ENCODE data around the gene HYAL2. TPM values are rescaled to one million over a fixed set of nuclear protein-coding genes. Genes with fewer than 3 reads are reported as not detected.

Gene HYAL2
- total RNA-seq, 2 experiments from 2014 or later: 7.7 to 19.7 TPM

DNA sequence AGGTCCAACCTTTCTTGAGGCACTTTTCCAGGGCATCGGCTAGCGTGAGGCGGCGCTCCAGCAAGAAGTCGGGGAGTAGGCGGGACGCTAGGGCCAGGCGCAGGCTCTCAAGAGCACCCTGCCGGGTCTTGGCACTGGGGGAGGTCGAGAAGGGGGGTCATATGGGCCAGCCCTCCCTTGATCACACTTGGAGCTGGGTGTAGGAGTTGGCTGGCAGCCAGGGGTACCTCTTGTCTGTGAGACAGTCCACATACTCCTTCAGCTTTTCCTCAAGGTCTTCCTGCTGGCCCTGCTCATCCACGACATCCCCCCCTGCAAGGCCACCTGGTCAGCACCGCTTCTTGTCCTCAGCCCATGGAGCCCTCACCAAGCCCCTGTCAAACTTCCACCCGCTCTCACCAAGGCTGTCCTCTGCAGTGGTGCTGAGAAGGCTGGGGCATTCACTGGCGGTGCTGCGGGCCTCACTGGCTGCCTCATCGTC is 32.3 kb downstream of the HYAL2 start:
- CTCF ChIA-PET (ENCODE audit: unreplicated experiment): no interaction called here

GRCh38 chr3:50289130-50289529 is 33.4 kb downstream of the HYAL2 start:
- H2AFZ ChIP-seq (ENCODE audit: low read length): no peak overlapping the region
- no peaks in the 10 kb centered on the region for H3K9me2 ChIP-seq (ENCODE audit: insufficient read depth, low read length)
- H3K36me3 ChIP-seq (ENCODE audit: insufficient read depth, low read length): peaks cover 52% of the 10 kb centered on the region
- no peak overlapping the region for H3K27ac ChIP-seq (ENCODE audit: low read depth, low read length, poor library complexity, severe bottlenecking)
- CTCF ChIA-PET (ENCODE audit: unreplicated experiment): no interaction called here
- H3K9me3 ChIP-seq (ENCODE audit: low read length): no peaks in the 10 kb centered on the region
- DNase-seq (ENCODE audit: low spot score): no peak
- H3K4me2 ChIP-seq (ENCODE audit: low read length): no peak overlapping the region
- TF ChIP-seq EZH2phosphoT487 (IDR thresholded peaks at IDR 0.05; ENCODE audit: borderline replicate concordance, low read depth, low read length): no peak
- peaks cover 6% of the 10 kb centered on the region for H3K4me1 ChIP-seq (ENCODE audit: insufficient read depth, low read length, poor library complexity, severe bottlenecking)
- no peaks in the 10 kb centered on the region for H4K20me1 ChIP-seq (ENCODE audit: insufficient read depth, low read length)
- H3K79me2 ChIP-seq (ENCODE audit: insufficient read depth, low read depth, low read length): peaks cover 20% of the 10 kb centered on the region
- H3K4me3 ChIP-seq (ENCODE audit: low read depth, low read length, poor library complexity, severe bottlenecking): no peak overlapping the region
- intact Hi-C loops (cut with micrococcal nuclease; ENCODE audit: unreplicated experiment): no loop called here
- POLR2A ChIA-PET: no interaction called here
- no TSS peak for BruUV-seq (replicated peaks)

More for the DNA sequence above, 32.3 kb downstream of the HYAL2 start:
- peaks cover 6% of the 10 kb centered on the region for H3K4me1 ChIP-seq (ENCODE audit: insufficient read depth, low read length, poor library complexity, severe bottlenecking)
- peak overlapping the region; percentile 76 for H3K4me2 ChIP-seq (ENCODE audit: low read length)
- H3K9me2 ChIP-seq (ENCODE audit: insufficient read depth, low read length): no peaks in the 10 kb centered on the region
- peaks cover 52% of the 10 kb centered on the region for H3K36me3 ChIP-seq (ENCODE audit: insufficient read depth, low read length)
- no peak for DNase-seq (ENCODE audit: low spot score)
- H2AFZ ChIP-seq (ENCODE audit: low read length): no peak overlapping the region
- no TSS peak for BruUV-seq (replicated peaks)
- no peak overlapping the region for H3K27ac ChIP-seq (ENCODE audit: low read depth, low read length, poor library complexity, severe bottlenecking)
- POLR2A ChIA-PET: interaction anchor here (0.6 kb wide), 1 partner anchor 90 kb away, joined by 4 read pairs; no protein-coding TSS in a partner anchor
- H3K4me3 ChIP-seq (ENCODE audit: low read depth, low read length, poor library complexity, severe bottlenecking): peak overlapping the region; percentile 89
- no peaks in the 10 kb centered on the region for H3K9me3 ChIP-seq (ENCODE audit: low read length)
- TF ChIP-seq CTCF (conservative IDR thresholded peaks at IDR 0.05; ENCODE audit: low read length): no peak
- TF ChIP-seq EZH2phosphoT487 (IDR thresholded peaks at IDR 0.05; ENCODE audit: borderline replicate concordance, low read depth, low read length): no peak
- H3K79me2 ChIP-seq (ENCODE audit: insufficient read depth, low read depth, low read length): peaks cover 20% of the 10 kb centered on the region
- intact Hi-C loops (cut with micrococcal nuclease; ENCODE audit: unreplicated experiment): no loop called here
- H4K20me1 ChIP-seq (ENCODE audit: insufficient read depth, low read length): no peaks in the 10 kb centered on the region

DNA sequence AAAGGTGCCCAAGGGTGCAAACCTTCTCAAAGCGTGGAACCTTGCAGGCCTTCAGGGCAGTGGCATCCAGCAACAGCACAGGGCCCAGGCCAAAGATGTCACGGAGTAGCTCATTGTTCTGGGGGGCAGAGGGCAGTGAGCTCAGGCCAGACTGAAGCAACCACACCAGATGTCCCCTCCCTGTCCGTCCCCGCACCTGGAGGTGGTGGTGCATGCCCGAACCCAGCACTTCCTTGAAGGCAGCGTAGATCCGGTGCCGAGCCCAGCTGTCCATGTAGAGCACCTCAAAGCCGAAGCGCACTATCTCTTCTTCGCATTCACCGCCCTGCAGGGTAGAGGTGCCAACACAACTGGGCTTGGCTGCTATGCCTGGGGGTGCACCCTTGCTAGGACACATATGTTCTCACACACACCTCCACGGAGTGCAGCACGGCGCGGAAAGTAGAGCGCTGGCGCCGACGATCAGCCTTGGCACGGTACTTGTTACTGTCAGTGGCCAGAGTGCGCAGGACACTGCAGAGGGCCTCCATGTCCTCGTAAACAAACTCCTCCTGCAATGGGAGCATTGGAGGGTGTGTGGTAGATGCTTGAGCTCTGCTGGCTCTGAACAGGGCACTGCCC is 34.0 kb downstream of the HYAL2 start:
- H3K4me2 ChIP-seq (ENCODE audit: low read length): no peak overlapping the region
- H2AFZ ChIP-seq (ENCODE audit: low read length): no peak overlapping the region
- H3K79me2 ChIP-seq (ENCODE audit: insufficient read depth, low read depth, low read length): peaks cover 20% of the 10 kb centered on the region
- peaks cover 6% of the 10 kb centered on the region for H3K4me1 ChIP-seq (ENCODE audit: insufficient read depth, low read length, poor library complexity, severe bottlenecking)
- CTCF ChIA-PET (ENCODE audit: unreplicated experiment): no interaction called here
- H3K4me3 ChIP-seq (ENCODE audit: low read depth, low read length, poor library complexity, severe bottlenecking): no peak overlapping the region
- intact Hi-C loops (cut with micrococcal nuclease; ENCODE audit: unreplicated experiment): no loop called here
- DNase-seq (ENCODE audit: low spot score): no peak
- H3K9me2 ChIP-seq (ENCODE audit: insufficient read depth, low read length): no peaks in the 10 kb centered on the region
- peaks cover 52% of the 10 kb centered on the region for H3K36me3 ChIP-seq (ENCODE audit: insufficient read depth, low read length)
- no peaks in the 10 kb centered on the region for H3K9me3 ChIP-seq (ENCODE audit: low read length)
- H4K20me1 ChIP-seq (ENCODE audit: insufficient read depth, low read length): no peaks in the 10 kb centered on the region
- TF ChIP-seq CTCF (conservative IDR thresholded peaks at IDR 0.05; ENCODE audit: low read length): no peak
- TF ChIP-seq EZH2phosphoT487 (IDR thresholded peaks at IDR 0.05; ENCODE audit: borderline replicate concordance, low read depth, low read length): no peak
- H3K27ac ChIP-seq (ENCODE audit: low read depth, low read length, poor library complexity, severe bottlenecking): no peak overlapping the region
- POLR2A ChIA-PET: no interaction called here
- no TSS peak for BruUV-seq (replicated peaks)
